DMS53 treated with DMSO at 0.1 percent for 48 hours (cell line): ENCODE data around the gene ECHDC3.

Experiments
- DNase-seq: peaks from one replicate; lab custom pipeline; 2025; ENCODE audit not compliant: unreplicated experiment; lab: John Stamatoyannopoulos, UW

ECHDC3 gene

DNA sequence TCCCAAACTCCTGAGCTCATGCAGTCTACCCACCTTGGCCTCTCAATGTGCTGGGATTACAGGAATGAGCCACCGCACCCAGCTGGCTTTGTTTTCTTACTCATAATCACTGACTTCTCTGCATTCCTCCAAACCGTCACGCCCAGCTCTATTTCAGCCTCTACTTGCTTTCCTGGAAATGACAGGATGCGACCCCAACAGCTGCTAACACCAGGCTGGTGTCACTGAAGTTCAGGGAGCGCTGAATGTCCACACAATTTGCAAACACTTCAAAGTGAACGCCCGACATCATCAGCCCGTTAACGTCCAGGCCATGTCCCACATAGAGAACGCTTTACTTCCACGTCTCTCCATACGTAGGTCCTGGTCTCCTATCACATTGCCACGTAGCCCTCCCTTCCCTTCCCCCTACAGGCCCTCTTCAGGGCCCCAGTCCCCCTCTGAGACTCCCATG lies 68.2 kb downstream of the ECHDC3 start:
- no peak for DNase-seq

- DNase-seq = no peak
Measured at GRCh38 chr10:11810973-11811372, 68.8 kb downstream of the ECHDC3 start.

- no peak for DNase-seq
Measured at GRCh38 chr10:11813177-11813576, 71.0 kb downstream of the ECHDC3 start.
